ENCODE measurements around the gene NMNAT2.

GRCh38 chr1:183281553-183282091 is 136.6 kb downstream of the NMNAT2 start:
- TF ChIP-seq CTCF (IDR thresholded peaks at IDR 0.05; ENCODE audit: low read depth, low read length), result peak; percentile 95
- no peak for TF ChIP-seq EZH2phosphoT487 (IDR thresholded peaks at IDR 0.05; ENCODE audit: low read depth)

All from OCI-LY3 (cell line).